A673 (cell line): Measurements from ENCODE around the gene AGRN. TPM values are rescaled to one million over a fixed set of nuclear protein-coding genes. Genes with fewer than 3 reads are reported as not detected.

Experiments
- BruUV-seq: library from RNA; stranded (reverse); fragments of 400-500 nt; replicated peaks from 2 replicates; lab custom pipeline; 2021; lab: Mats Ljungman, UMichigan
- CTCF ChIA-PET: fragments of 300-600 bp; sonication (Branson Sonifier 250); formaldehyde crosslinking; loops from one replicate; lab custom pipeline; 2022; ENCODE audit warnings: antibody characterized with exemption; lab: Charles Lee
- POLR2A ChIA-PET: fragments of 300-600 bp; sonication (Branson Sonifier 250); formaldehyde crosslinking; loops from one replicate; lab custom pipeline; 2022; ENCODE audit warnings: antibody characterized with exemption; ENCODE audit not compliant: low non-redundant PET; lab: Charles Lee
- DNase-seq: peaks from one replicate; pipeline ENCODE4 v3.0.0-alpha.2; 2015; ENCODE audit warnings: low spot score
- H3K27ac ChIP-seq: fragments of 200-600 bp; sonication (generic); 2 replicates; pipeline ENCODE4 v1.5.1; 2016; ENCODE audit warnings: mixed run types, low read depth, mild to moderate bottlenecking, mixed read lengths, antibody characterized with exemption, low read length; ENCODE audit not compliant: poor library complexity, severe bottlenecking
- H3K27me3 ChIP-seq: fragments of 200-600 bp; sonication (generic); replicated peaks from 2 replicates; pipeline ENCODE4 v1.6.1; 2017; ENCODE audit warnings: mixed run types, low read depth, mild to moderate bottlenecking, mixed read lengths, antibody characterized with exemption, low read length; ENCODE audit not compliant: insufficient read depth, poor library complexity
- H3K36me3 ChIP-seq: fragments of 200-600 bp; sonication (generic); 2 replicates; pipeline ENCODE4 v1.6.1; 2016; ENCODE audit warnings: mixed run types, mild to moderate bottlenecking, mixed read lengths, antibody characterized with exemption, low read length; ENCODE audit not compliant: insufficient read depth, poor library complexity, severe bottlenecking
- H3K4me1 ChIP-seq: fragments of 200-600 bp; sonication (generic); 2 replicates; pipeline ENCODE4 v1.6.1; 2017; ENCODE audit warnings: mixed run types, mild to moderate bottlenecking, mixed read lengths, antibody characterized with exemption, low read length; ENCODE audit not compliant: insufficient read depth, poor library complexity, severe bottlenecking
- H3K4me3 ChIP-seq: fragments of 200-600 bp; sonication (generic); 2 replicates; pipeline ENCODE4 v1.5.1; 2016; ENCODE audit warnings: low read depth, mixed run types, mild to moderate bottlenecking, mixed read lengths, low read length; ENCODE audit not compliant: poor library complexity, severe bottlenecking
- H3K9me3 ChIP-seq: fragments of 200-600 bp; sonication (generic); 2 replicates; pipeline ENCODE4 v1.6.1; 2016; ENCODE audit warnings: mixed run types, low read depth, mild to moderate bottlenecking, mixed read lengths, antibody characterized with exemption, low read length; ENCODE audit not compliant: poor library complexity, severe bottlenecking
- EZH2 ChIP-seq: fragments of 200-600 bp; sonication (generic); IDR thresholded peaks from 2 replicates; pipeline ENCODE4 v1.6.1; 2017; ENCODE audit warnings: borderline replicate concordance, low read depth, mild to moderate bottlenecking, mixed read lengths, antibody characterized with exemption, low read length; ENCODE audit not compliant: poor library complexity, severe bottlenecking
- intact Hi-C: fragments of 100-400 bp; cut with micrococcal nuclease; formaldehyde crosslinking; loops from one replicate; pipeline ENCODE4 v1.10.0; 2022; ENCODE audit not compliant: unreplicated experiment
- total RNA-seq: library from RNA; stranded (reverse); gene quantifications from 2 replicates; pipeline ENCODE4 v1.2.3, GENCODE V29; 2021
- TF ChIP-seq, protein P1 (sequence below): fragments of 300-800, 200-600 bp; sonication (generic); conservative IDR thresholded peaks from 2 replicates; pipeline ENCODE4 v1.5.1; 2017; ENCODE audit warnings: low read depth, mild to moderate bottlenecking, antibody characterized with exemption, low read length, moderate library complexity, mixed read lengths

The AGRN gene
- total RNA-seq, 1 experiment from 2014 or later: 151 TPM

DNA sequence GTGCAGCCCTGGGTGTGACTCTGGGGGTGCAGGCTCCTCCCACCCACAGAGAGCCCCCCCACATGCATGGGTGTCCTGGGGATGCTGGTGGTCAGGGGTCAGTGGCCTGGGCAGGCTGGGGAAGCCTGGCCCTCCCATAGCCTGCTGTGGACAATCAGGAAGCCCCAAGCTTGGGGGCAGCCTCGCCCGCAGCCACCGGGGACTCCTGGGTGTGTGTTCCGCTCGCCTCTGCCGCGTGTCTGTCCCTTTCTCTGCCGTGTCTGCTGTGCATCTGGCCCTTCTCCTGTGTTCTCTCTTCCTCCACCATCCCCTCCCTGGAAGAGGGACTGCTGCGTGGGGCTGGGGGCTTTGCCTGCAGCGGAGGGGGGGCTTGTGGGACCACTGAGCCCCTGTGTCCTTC is 22.9 kb downstream of the AGRN start:
- DNase-seq: no peak
- Histone ChIP-seq H3K27me3 (no peaks in the 10 kb centered on the region), H3K4me1 (peaks cover 17% of the 10 kb centered on the region), H3K9me3 (no peaks in the 10 kb centered on the region), H3K27ac (no peak overlapping the region), H3K36me3 (peaks cover 21% of the 10 kb centered on the region), H3K4me3 (no peak overlapping the region)
- POLR2A ChIA-PET: no interaction called here
- no peak for TF ChIP-seq EZH2
- TF ChIP-seq, protein P1, sequence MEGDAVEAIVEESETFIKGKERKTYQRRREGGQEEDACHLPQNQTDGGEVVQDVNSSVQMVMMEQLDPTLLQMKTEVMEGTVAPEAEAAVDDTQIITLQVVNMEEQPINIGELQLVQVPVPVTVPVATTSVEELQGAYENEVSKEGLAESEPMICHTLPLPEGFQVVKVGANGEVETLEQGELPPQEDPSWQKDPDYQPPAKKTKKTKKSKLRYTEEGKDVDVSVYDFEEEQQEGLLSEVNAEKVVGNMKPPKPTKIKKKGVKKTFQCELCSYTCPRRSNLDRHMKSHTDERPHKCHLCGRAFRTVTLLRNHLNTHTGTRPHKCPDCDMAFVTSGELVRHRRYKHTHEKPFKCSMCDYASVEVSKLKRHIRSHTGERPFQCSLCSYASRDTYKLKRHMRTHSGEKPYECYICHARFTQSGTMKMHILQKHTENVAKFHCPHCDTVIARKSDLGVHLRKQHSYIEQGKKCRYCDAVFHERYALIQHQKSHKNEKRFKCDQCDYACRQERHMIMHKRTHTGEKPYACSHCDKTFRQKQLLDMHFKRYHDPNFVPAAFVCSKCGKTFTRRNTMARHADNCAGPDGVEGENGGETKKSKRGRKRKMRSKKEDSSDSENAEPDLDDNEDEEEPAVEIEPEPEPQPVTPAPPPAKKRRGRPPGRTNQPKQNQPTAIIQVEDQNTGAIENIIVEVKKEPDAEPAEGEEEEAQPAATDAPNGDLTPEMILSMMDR: no peak
- intact Hi-C loops: no loop called here
- CTCF ChIA-PET: no interaction called here
- BruUV-seq: no TSS peak

DNA sequence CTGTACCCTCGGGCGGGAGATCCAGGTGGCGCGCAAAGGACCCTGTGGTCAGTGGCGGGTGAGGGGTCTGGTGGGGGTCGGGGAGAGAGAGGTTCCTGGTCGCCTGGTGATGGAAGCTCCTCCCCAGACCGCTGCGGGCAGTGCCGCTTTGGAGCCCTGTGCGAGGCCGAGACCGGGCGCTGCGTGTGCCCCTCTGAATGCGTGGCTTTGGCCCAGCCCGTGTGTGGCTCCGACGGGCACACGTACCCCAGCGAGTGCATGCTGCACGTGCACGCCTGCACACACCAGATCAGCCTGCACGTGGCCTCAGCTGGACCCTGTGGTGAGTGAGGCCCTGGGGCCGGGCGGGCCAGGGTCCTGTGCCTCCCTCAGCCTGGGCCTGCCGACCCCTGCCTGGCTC is 23.5 kb downstream of the AGRN start:
- no peak for DNase-seq
- no peaks in the 10 kb centered on the region for H3K9me3 ChIP-seq
- ChIA-PET CTCF (no interaction called here), POLR2A (no interaction called here)
- no peak overlapping the region for H3K4me3 ChIP-seq
- peaks cover 21% of the 10 kb centered on the region for H3K36me3 ChIP-seq
- intact Hi-C loops: no loop called here
- BruUV-seq: no TSS peak
- H3K4me1 ChIP-seq: peaks cover 17% of the 10 kb centered on the region
- TF ChIP-seq, protein P1: no peak
- no peak for TF ChIP-seq EZH2
- no peaks in the 10 kb centered on the region for H3K27me3 ChIP-seq
- H3K27ac ChIP-seq: no peak overlapping the region

DNA sequence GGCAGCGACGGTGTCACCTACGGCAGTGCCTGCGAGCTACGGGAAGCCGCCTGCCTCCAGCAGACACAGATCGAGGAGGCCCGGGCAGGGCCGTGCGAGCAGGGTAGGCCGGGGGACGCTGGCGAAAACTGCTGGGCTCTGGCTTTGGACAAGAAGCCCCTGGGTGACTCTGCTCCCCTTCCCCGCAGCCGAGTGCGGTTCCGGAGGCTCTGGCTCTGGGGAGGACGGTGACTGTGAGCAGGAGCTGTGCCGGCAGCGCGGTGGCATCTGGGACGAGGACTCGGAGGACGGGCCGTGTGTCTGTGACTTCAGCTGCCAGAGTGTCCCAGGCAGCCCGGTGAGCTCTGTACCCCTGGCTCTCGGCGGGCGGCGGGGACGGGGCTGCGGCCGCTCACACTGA is 24.0 kb downstream of the AGRN start:
- no TSS peak for BruUV-seq
- no peak for DNase-seq
- H3K4me1 ChIP-seq: peaks cover 16% of the 10 kb centered on the region
- no peak overlapping the region for H3K4me3 ChIP-seq
- H3K27ac ChIP-seq: no peak overlapping the region
- CTCF ChIA-PET: no interaction called here
- TF ChIP-seq EZH2: no peak
- TF ChIP-seq, protein P1: no peak
- H3K27me3 ChIP-seq: no peaks in the 10 kb centered on the region
- intact Hi-C loops: no loop called here
- POLR2A ChIA-PET: no interaction called here
- no peaks in the 10 kb centered on the region for H3K9me3 ChIP-seq
- peaks cover 21% of the 10 kb centered on the region for H3K36me3 ChIP-seq
